ENCODE results near the gene SWAP70. TPM values are rescaled to one million over a fixed set of nuclear protein-coding genes. Genes with fewer than 3 reads are reported as not detected.

Gene SWAP70
- total and polyA plus RNA-seq, 10 of the 15 experiments (the other 5 are each of a cell fraction or from before 2014, with no cell fraction given): 20.6 to 62.4 (median 41.7) TPM

- TF ChIP-seq ZNF687 (IDR thresholded peaks at IDR 0.05): no peak
Measured at GRCh38 chr11:9728058-9728457, 64.2 kb downstream of the SWAP70 start (continued).

- ChIA-PET RAD21 (ENCODE audit: unreplicated experiment) (interaction anchor here (0.8 kb wide), 1 partner anchor 120 kb away, joined by 3 read pairs; no protein-coding TSS in a partner anchor), POLR2A (interaction anchor here (1.0 kb wide), 1 partner anchor 23 kb away, joined by 3 read pairs; no protein-coding TSS in a partner anchor), CTCF (interaction anchor here (1.5 to 3.1 kb wide), 2 partner anchors 17 to 118 kb away, joined by 4 to 8 read pairs; no protein-coding TSS in a partner anchor), SMC1A (ENCODE audit: uncharacterized antibody, unreplicated experiment) (interaction anchor here (1.2 kb wide), 1 partner anchor 118 kb away, joined by 3 read pairs; no protein-coding TSS in a partner anchor)
- no peak overlapping the region for H3K4me3 ChIP-seq
- TF ChIP-seq WRNIP1 (IDR thresholded peaks at IDR 0.05; ENCODE audit: borderline replicate concordance, low read depth, low read length) (no peak), ETV6 (conservative IDR thresholded peaks at IDR 0.05 in 1 of 2, IDR thresholded peaks at IDR 0.05 in 1 of 2; ENCODE audit: borderline replicate concordance in 1 of 2, low read depth in 1 of 2) (no peak), SMARCA5 (IDR thresholded peaks at IDR 0.05) (no peak), USF1 (IDR thresholded peaks at IDR 0.05; ENCODE audit: borderline replicate concordance, extremely low read length, insufficient read depth, low read depth, low read length) (no peak)
- H3K27me3 ChIP-seq (replicated peaks in 1 of 2; ENCODE audit: control insufficient read depth in 2 of 2, insufficient read depth in 2 of 2, low read length in 1 of 2): no peaks in the 10 kb centered on the region
- H3K36me3 ChIP-seq (ENCODE audit: control insufficient read depth in 2 of 2, insufficient read depth in 2 of 2, low read length in 1 of 2): peaks cover 0 to 8% of the 10 kb centered on the region in 2 experiments; a peak in 1 of 4 replicates
- no peak overlapping the region for H3K4me2 ChIP-seq (ENCODE audit: control insufficient read depth, insufficient read depth)
- peaks cover 2% of the 10 kb centered on the region for H3K79me2 ChIP-seq (ENCODE audit: control insufficient read depth, insufficient read depth, low read length)
- no peak for FAIRE-seq
- DNase-seq (ENCODE audit: low read depth, low spot score): no peak
- no peak overlapping the region for H3K27ac ChIP-seq (ENCODE audit: control insufficient read depth, insufficient read depth)
- intact Hi-C loops (cut with micrococcal nuclease; ENCODE audit: unreplicated experiment): no loop called here
- H4K20me1 ChIP-seq (ENCODE audit: control insufficient read depth, insufficient read depth): no peaks in the 10 kb centered on the region
- BruUV-seq (replicated peaks): no TSS peak
- in situ Hi-C loops (cut with MboI): no loop called here
- peaks cover 40% of the 10 kb centered on the region for H3K4me1 ChIP-seq (ENCODE audit: control insufficient read depth, insufficient read depth, low read length)
- H3K9me3 ChIP-seq (replicated peaks; ENCODE audit: control insufficient read depth, insufficient read depth, low read length): peaks cover 6% of the 10 kb centered on the region; the same call in 2 of the 3 replicates
- no peak overlapping the region for H2AFZ ChIP-seq (ENCODE audit: control insufficient read depth, low read depth, low read length)
- WGBS (ENCODE audit: insufficient coverage, insufficient replicate concordance, low lambda C conversion rate, missing lambda C conversion rate): 0% methylated on average over 1 of the region's 1 CpG
- no peak for ATAC-seq
- H3K9ac ChIP-seq (ENCODE audit: control insufficient read depth, insufficient read depth, low read length): no peak overlapping the region
Measured at GRCh38 chr11:9731256-9731655, 67.4 kb downstream of the SWAP70 start.

Measured in GM12878 (cell line).